Stomach (tissue), 4 donors: ENCODE results near the gene CDH12.

Source experiments
- EP300 ChIP-seq: sonication (generic); formaldehyde crosslinking; IDR thresholded peaks from one replicate; pipeline ENCODE4 v1.6.1; 2017; ENCODE audit warnings: antibody characterized with exemption
- POLR2A ChIP-seq, 4 donors: fragments of 450-650 bp; IDR thresholded peaks; one replicate each; pipeline ENCODE4 v1.6.1; 2016; ENCODE audit warnings: antibody characterized with exemption in 4 of 4, control low read depth in 2 of 4, mild to moderate bottlenecking in 1 of 4, moderate library complexity in 1 of 4
- POLR2AphosphoS5 ChIP-seq, 3 donors: sonication (generic); formaldehyde crosslinking; IDR thresholded peaks; one replicate each; pipeline ENCODE4 v1.6.1; 2016; ENCODE audit warnings: antibody characterized with exemption in 3 of 3
- TF ChIP-seq, protein P1 (sequence below), 7 experiments: fragments of 450-650 bp in 4 of 7; fragments of 200-600 bp in 3 of 7; sonication (generic) in 3 of 7; IDR thresholded peaks; one replicate each; pipeline ENCODE4 v1.5.1; 2016 to 2019; ENCODE audit warnings: antibody characterized with exemption in 7 of 7, control low read depth in 2 of 7, mild to moderate bottlenecking in 1 of 7

DNA sequence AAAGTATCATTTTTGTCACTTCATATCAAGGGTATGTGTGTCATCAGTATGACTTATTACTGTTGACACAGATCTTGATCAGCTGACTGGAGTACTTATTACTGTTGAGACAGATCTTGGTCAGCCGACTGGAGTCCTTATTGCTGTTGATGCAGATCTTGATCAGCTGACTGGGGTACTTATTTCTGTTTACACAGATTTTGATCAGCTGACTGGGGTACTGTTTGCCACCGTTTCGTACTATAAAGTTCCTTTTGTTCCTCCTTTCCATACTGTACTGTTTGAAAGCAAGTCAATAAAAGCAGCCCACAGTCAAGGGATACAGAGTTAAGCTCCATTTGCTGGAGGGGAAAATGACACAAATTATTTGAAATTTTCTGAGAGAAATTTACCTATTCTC is 347.3 kb downstream of the CDH12 start:
- TF ChIP-seq POLR2AphosphoS5 (IDR thresholded peaks at IDR 0.05) (no peak), POLR2A (IDR thresholded peaks at IDR 0.05) (no peak), EP300 (no peak)
- TF ChIP-seq, protein P1, sequence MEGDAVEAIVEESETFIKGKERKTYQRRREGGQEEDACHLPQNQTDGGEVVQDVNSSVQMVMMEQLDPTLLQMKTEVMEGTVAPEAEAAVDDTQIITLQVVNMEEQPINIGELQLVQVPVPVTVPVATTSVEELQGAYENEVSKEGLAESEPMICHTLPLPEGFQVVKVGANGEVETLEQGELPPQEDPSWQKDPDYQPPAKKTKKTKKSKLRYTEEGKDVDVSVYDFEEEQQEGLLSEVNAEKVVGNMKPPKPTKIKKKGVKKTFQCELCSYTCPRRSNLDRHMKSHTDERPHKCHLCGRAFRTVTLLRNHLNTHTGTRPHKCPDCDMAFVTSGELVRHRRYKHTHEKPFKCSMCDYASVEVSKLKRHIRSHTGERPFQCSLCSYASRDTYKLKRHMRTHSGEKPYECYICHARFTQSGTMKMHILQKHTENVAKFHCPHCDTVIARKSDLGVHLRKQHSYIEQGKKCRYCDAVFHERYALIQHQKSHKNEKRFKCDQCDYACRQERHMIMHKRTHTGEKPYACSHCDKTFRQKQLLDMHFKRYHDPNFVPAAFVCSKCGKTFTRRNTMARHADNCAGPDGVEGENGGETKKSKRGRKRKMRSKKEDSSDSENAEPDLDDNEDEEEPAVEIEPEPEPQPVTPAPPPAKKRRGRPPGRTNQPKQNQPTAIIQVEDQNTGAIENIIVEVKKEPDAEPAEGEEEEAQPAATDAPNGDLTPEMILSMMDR (IDR thresholded peaks at IDR 0.05) = no peak
